Immature natural killer cell (primary cell): Measurements from ENCODE around the gene RAB7A. TPM values are rescaled to one million over a fixed set of nuclear protein-coding genes. Genes with fewer than 3 reads are reported as not detected.
A peak's percentile ranks its signal among the peaks of the same experiment; 100 is the strongest.

ENCODE experiments used
- DNase-seq, 3 donors: peaks; one replicate each; pipeline ENCODE4 v3.0.0; 2022; ENCODE audit warnings: mixed read lengths in 1 of 3
- H3K27ac Mint-ChIP-seq, 6 donors: one replicate each; pipeline ENCODE4 v1.8.0; 2020; ENCODE audit warnings: mixed read lengths in 6 of 6, mild to moderate bottlenecking in 5 of 6, inconsistent platforms in 4 of 6, moderate library complexity in 3 of 6
- H3K27me3 Mint-ChIP-seq, 3 donors: one replicate each; pipeline ENCODE4 v1.8.0; 2020 to 2021; ENCODE audit warnings: low read depth in 3 of 3, mild to moderate bottlenecking in 3 of 3, mixed read lengths in 3 of 3, moderate library complexity in 3 of 3, inconsistent platforms in 1 of 3
- H3K36me3 Mint-ChIP-seq, 3 donors: one replicate each; pipeline ENCODE4 v1.8.0; 2020; ENCODE audit warnings: mixed read lengths in 3 of 3, inconsistent platforms in 2 of 3, mild to moderate bottlenecking in 2 of 3
- H3K4me1 Mint-ChIP-seq, 2 donors: one replicate each; pipeline ENCODE4 v1.8.0; 2020; ENCODE audit warnings: inconsistent platforms in 2 of 2, mild to moderate bottlenecking in 2 of 2, mixed read lengths in 2 of 2, moderate library complexity in 1 of 2
- H3K4me3 Mint-ChIP-seq, 5 donors: one replicate each; pipeline ENCODE4 v1.8.0; 2020; ENCODE audit warnings: mild to moderate bottlenecking in 5 of 5, mixed read lengths in 5 of 5, inconsistent platforms in 3 of 5, moderate library complexity in 3 of 5
- H3K9me3 Mint-ChIP-seq, 6 donors: one replicate each; pipeline ENCODE4 v1.8.0; 2020; ENCODE audit warnings: mild to moderate bottlenecking in 6 of 6, mixed read lengths in 6 of 6, inconsistent platforms in 4 of 6, moderate library complexity in 3 of 6
- polyA plus RNA-seq, 3 donors: library from polyadenylated mRNA; unstranded; fragments of 300-500 nt; fragmentation: Illumina TruSeq; gene quantifications; one replicate each; pipeline ENCODE4 v1.2.3, GENCODE V29; 2021

RAB7A gene
- polyA plus RNA-seq, 3 donors from 2014 or later = 201 to 313 (median 244) TPM

DNA sequence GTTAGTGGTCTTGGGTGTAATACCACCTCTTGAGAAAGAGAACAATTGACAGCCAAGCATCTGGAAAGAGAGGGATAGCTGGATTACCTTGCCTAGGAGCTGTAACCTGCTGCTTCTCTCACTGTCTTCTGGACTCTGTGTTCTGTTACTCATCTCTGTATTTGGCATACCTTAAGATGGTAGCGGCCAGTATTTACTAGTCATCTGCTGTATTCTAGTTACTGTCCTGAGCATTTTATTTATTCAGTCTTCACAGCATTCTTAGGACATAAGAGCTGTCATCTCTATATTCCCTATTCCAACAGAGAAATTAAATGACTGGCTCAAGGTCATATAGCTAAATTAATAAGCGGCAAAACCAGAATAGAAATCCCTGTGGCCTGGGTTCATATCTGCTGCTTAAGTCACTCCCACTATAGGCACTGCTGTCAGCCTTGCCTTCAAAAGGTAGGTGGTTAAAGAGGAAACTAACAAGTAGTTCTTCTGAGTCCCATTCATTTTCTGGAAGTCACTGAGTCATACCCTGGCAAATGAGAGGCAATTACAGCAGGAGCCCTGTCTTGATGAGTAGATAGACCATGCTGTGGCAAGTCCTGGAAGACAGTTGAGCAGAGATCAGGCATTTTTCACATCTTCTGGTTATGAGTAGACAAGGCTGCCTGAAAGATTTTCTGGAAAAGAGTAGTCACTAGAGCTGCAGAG, 68.2 kb downstream of the RAB7A start:
- no peaks in the 10 kb centered on the region for H3K9me3 Mint-ChIP-seq
- peak overlapping the region; percentile 30 to 83 (median 74) for H3K27ac Mint-ChIP-seq
- H3K4me1 Mint-ChIP-seq = peaks cover 47 to 51% of the 10 kb centered on the region in 2 donors
- no peak for DNase-seq
- peaks cover 0 to 3% (median under 1%) of the 10 kb centered on the region in 3 donors for H3K27me3 Mint-ChIP-seq
- H3K36me3 Mint-ChIP-seq = peaks cover 8 to 24% (median 19%) of the 10 kb centered on the region in 3 donors
- no peak overlapping the region for H3K4me3 Mint-ChIP-seq

DNA sequence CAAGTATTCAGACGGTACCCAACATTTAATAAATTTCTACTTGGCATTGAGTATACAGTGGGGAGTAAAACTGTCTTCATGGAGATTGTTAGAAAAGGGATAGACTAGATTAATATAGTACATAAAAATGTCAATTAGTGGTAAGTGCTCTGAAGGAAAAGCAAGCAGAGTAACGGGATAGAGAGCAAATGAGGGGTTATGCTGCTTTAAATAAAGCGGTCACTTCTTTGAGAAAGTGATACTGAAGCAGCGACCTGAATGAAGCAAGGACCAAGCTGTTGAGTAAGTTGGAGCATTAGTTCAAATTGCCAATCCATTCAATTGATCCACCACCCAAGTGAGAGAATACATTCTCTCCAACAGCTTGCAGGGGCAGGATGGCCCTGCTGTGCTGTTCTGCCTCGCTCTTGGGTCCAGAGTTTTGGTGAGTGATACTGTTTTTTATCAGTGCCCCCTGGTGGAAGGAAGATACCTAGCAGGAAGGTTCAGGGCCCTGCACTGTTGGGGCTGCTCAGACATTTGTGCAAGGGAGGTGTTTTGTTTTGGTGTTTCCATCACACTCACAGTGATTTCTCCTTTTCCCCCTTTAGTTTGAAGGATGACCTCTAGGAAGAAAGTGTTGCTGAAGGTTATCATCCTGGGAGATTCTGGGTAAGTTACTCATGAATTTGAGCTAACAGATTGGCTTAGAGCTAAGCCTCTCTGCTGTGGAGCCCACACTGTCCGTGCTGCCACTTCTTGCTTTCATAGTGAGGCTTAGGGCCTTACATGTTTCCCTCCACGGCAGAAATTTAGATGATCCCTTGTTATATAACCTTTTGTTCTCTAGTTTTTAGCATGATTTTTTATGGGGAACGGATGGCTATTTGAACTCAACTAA, 69.0 kb downstream of the RAB7A start:
- H3K27me3 Mint-ChIP-seq = peaks cover 0 to 3% (median 0%) of the 10 kb centered on the region in 3 donors
- peak; percentile 69 to 74 (median 70) for DNase-seq
- H3K9me3 Mint-ChIP-seq = no peaks in the 10 kb centered on the region
- H3K36me3 Mint-ChIP-seq = peaks cover 13 to 31% (median 25%) of the 10 kb centered on the region in 3 donors
- peak overlapping the region; percentile 30 to 83 (median 78) for H3K27ac Mint-ChIP-seq
- H3K4me3 Mint-ChIP-seq = no peak overlapping the region
- peaks cover 40 to 51% of the 10 kb centered on the region in 2 donors for H3K4me1 Mint-ChIP-seq

DNA sequence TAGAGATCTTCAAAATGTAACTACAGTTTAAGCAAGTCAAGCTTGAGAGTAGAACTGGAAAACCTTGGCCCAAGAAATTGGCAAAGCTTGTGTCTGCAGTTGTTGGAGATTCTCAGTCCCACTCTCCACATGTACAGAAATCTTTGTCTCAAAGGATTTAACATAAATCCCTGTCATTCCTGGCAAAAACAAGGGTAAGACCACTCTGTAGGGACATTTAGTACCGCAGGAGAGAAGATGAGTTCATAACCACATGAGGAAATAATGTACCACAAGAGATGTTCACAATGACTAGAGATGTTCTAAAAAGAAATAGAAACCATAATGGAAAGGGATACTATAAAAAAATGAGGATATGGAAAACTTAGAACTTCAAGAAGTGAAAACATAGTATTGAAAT, 73.7 kb downstream of the RAB7A start:
- Mint-ChIP-seq H3K4me1 (peaks cover 34 to 46% of the 10 kb centered on the region in 2 donors), H3K27ac (peak overlapping the region in 4 of 6 donors; percentile 8 to 68 (median 50)), H3K9me3 (no peaks in the 10 kb centered on the region), H3K36me3 (peaks cover 13 to 31% (median 25%) of the 10 kb centered on the region in 3 donors), H3K4me3 (no peak overlapping the region), H3K27me3 (peaks cover 0 to 3% (median 0%) of the 10 kb centered on the region in 3 donors)
- no peak for DNase-seq

DNA sequence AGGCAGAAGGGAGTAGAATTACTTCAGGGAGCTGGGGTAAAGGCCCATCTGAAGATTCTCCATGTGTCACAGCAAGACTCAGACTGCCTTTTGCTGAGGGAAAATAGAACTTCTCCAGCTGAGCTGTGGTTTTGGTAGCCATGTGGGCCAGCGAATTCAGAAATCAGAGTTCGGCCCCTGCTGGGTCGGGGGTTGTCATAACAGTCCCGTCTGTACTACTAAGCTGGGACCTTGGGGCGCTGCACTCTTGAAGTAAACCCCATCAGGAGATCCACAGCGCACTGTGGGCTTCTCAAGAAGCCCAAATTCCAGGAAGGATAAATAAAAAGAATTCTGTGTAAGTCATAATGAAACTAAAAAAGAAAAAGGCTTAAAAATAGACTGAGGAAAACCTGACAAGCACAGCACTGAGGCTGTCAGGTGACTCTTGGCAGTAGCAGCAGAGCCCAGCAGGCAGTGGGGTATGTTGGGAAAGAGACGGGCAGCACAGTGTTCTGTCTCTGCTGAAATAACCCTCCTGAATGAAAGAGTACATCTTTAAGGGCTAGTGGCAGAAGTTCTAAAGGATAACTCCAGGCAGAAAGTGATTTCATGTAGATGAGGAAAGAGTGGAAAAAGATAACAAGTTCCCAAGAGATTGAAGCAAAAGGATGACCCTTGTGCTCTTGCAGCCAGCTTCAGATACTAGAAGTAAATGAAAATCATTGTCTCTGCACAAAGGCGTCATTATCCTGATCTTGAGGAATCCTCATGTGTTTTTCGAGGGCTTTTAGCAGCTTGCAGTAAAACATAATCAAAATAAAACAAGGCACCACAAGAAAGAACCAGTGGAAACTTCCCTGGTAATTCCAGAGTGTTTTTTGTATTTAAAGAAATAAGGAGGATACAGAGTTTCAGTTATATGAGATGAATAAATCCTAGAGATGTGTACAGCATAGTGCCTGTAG, 74.5 kb downstream of the RAB7A start:
- H3K4me1 Mint-ChIP-seq = peaks cover 34 to 46% of the 10 kb centered on the region in 2 donors
- H3K9me3 Mint-ChIP-seq = no peaks in the 10 kb centered on the region
- H3K36me3 Mint-ChIP-seq = peaks cover 13 to 28% (median 25%) of the 10 kb centered on the region in 3 donors
- H3K4me3 Mint-ChIP-seq = no peak overlapping the region
- no peak for DNase-seq
- H3K27ac Mint-ChIP-seq = peak overlapping the region in 5 of 6 donors; percentile 8 to 65 (median 58)
- H3K27me3 Mint-ChIP-seq = peaks cover 0 to 3% (median 0%) of the 10 kb centered on the region in 3 donors

DNA sequence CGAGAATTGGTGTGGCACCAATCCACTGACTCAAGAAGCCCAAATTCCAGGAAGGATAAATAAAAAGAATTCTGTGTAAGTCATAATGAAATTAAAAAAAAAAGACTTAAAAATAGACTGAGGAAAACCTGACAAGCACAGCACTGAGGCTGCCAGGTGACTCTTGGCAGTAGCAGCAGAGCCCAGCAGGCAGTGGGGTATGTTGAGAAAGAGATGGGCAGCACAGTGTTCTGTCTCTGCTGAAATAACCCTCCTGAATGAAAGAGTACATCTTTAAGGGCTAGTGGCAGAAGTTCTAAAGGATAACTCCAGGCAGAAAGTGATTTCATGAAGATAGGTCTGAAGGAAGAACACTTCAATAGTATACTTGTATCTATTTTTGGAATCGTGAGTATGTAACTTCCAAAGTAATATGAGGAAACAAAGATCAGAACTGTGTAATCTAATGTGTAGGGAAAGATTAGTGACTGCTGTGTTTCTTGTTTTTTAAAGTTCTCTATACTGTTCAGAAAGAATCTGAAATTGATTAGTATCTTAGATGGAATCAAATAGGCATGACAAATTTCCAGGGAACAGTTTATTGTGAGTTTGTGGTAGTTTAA, 75.9 kb downstream of the RAB7A start:
- Mint-ChIP-seq H3K9me3 (no peaks in the 10 kb centered on the region), H3K27ac (peak overlapping the region; percentile 25 to 82 (median 58)), H3K27me3 (no peaks in the 10 kb centered on the region), H3K4me1 (peaks cover 35 to 60% of the 10 kb centered on the region in 2 donors), H3K4me3 (peak overlapping the region in 1 of 5 donors; percentile 12), H3K36me3 (peaks cover 13 to 36% (median 25%) of the 10 kb centered on the region in 3 donors)
- no peak for DNase-seq

DNA sequence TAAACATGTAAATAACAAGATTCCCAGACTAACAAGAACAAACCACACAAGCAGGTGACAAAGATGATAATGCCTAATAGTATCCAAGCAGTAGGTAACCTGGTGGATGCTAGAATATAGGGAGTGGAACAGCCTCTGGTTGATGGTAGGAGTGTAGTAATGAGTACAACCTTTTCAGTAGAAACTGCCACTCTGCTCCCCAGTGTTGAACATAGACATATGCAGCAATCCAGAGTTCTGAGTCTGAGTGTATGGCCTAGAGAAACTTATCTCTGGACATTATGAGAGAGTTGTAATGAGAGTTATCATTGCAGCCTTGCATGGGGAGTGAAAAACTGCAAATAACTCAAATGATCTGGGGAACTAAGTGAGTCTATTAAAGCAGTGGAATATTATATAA, 77.3 kb downstream of the RAB7A start:
- Mint-ChIP-seq H3K27me3 (no peaks in the 10 kb centered on the region), H3K27ac (peak overlapping the region; percentile 88 to 95 (median 92)), H3K9me3 (no peaks in the 10 kb centered on the region), H3K4me3 (peak overlapping the region; percentile 82 to 87 (median 85)), H3K4me1 (peaks cover 35 to 64% of the 10 kb centered on the region in 2 donors), H3K36me3 (peaks cover 11 to 33% (median 17%) of the 10 kb centered on the region in 3 donors)
- DNase-seq = no peak

DNA sequence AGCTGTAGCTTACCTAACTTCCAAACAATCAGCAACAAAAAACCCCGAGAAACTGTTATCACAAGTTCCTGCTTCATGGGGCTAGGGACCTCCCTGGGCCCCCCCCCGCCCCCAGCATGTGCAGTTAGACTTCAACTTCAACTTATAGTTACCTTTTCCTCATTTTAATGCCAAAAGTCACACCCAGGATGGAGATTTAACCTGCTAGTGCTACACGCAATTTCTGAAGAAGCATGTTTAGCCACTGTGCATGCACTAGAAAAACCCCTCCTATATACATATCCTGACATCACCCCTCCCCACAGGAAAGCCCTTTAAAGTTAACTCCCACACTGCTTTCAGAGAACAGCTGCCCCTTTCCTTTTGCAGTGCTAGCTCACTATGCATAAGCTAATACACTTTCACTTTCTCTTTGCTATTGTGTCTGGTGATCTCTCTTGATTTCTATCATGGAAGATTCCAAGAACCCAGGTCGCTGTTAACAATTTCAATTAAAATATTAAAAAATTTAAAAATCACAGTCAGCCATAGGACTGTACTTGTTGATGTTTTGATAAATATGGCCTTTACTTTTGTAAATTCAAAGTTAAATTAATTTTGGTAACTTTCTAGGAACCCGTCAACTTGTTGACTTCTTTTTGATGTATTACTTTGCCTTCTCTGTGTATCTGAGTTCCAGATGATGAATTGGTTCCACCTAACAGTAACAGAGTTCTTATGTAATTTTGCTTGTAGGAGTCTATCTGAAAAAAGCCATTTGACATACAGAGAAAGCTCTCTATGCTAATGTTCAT, 78.2 kb downstream of the RAB7A start:
- H3K27me3 Mint-ChIP-seq = no peaks in the 10 kb centered on the region
- no peaks in the 10 kb centered on the region for H3K9me3 Mint-ChIP-seq
- H3K27ac Mint-ChIP-seq = peak overlapping the region; percentile 88 to 95 (median 92)
- DNase-seq = peak; percentile 61 to 70 (median 68)
- H3K4me3 Mint-ChIP-seq = peak overlapping the region; percentile 82 to 87 (median 85)
- peaks cover 5 to 30% (median 13%) of the 10 kb centered on the region in 3 donors for H3K36me3 Mint-ChIP-seq
- peaks cover 35 to 64% of the 10 kb centered on the region in 2 donors for H3K4me1 Mint-ChIP-seq

DNA sequence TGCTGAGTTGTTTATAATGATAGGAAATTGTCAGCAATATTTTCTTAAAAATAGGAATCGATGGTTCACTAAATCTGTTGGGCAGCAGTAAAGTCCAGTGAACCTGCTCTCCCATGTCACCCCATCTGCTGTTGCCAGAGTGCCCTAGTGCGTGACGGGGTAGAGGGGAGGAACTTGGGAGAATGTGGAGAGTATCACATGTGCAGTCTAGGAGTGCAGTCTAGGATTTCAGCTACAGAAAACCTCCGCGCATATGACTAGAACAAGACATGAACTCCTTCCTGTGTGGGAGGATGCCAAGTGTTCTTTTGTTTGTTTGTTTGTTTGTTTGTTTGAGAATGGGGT, 78.8 kb downstream of the RAB7A start:
- Mint-ChIP-seq H3K4me1 (peaks cover 35 to 60% of the 10 kb centered on the region in 2 donors), H3K27ac (peak overlapping the region; percentile 88 to 95 (median 92)), H3K9me3 (no peaks in the 10 kb centered on the region), H3K27me3 (no peaks in the 10 kb centered on the region), H3K36me3 (peaks cover 2 to 27% (median 13%) of the 10 kb centered on the region in 3 donors), H3K4me3 (peak overlapping the region; percentile 82 to 87 (median 85))
- DNase-seq = no peak

DNA sequence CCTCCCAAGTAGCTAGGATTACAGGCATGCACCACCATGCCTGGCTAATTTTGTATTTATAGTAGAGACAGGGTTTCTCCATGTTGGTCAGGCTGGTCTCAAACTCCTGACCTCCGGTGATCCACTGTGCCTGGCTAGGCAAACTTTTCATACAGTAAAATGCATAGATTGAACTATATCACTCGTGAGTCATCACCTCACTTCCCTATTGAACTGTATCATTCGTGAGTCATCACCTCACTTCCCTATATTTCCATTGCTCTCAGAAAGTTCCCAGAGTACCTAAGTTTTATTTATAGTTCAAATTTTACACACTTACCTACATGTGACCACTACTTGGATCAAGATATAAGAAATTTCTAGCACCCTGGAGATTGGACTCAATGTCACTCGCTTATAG, 79.8 kb downstream of the RAB7A start:
- Mint-ChIP-seq H3K27me3 (peaks cover 0 to 4% (median 0%) of the 10 kb centered on the region in 3 donors), H3K36me3 (peaks cover 0 to 29% (median 11%) of the 10 kb centered on the region in 3 donors), H3K4me3 (peak overlapping the region in 3 of 5 donors; percentile 12 to 83 (median 29)), H3K27ac (peak overlapping the region; percentile 65 to 95 (median 92)), H3K4me1 (peaks cover 35 to 57% of the 10 kb centered on the region in 2 donors), H3K9me3 (no peaks in the 10 kb centered on the region)
- DNase-seq = no peak

DNA sequence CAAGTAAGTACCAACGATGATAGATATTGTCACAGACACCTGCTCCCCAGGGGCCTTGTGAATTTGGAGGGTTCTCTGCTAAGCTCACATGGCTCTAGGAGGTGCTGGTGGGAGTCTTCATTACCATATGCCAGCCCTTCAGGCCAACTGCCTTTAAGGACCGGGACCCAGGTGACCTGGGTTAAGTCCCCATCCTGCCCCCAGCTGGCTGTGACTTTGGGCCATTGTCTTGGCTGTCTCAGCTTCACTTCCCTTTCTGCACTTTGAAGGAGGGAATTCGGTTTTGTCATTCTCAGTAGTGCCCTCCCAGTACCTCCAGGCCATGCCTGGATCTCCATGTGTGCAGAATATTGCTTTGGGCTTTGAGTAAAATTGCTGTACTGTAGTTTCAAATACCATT, 80.6 kb downstream of the RAB7A start:
- no peak overlapping the region for H3K4me3 Mint-ChIP-seq
- no peaks in the 10 kb centered on the region for H3K9me3 Mint-ChIP-seq
- peaks cover 4 to 35% (median 15%) of the 10 kb centered on the region in 3 donors for H3K36me3 Mint-ChIP-seq
- peaks cover 0 to 7% (median 0%) of the 10 kb centered on the region in 3 donors for H3K27me3 Mint-ChIP-seq
- peak overlapping the region; percentile 68 to 95 (median 90) for H3K27ac Mint-ChIP-seq
- H3K4me1 Mint-ChIP-seq = peaks cover 33 to 51% of the 10 kb centered on the region in 2 donors
- DNase-seq = no peak

DNA sequence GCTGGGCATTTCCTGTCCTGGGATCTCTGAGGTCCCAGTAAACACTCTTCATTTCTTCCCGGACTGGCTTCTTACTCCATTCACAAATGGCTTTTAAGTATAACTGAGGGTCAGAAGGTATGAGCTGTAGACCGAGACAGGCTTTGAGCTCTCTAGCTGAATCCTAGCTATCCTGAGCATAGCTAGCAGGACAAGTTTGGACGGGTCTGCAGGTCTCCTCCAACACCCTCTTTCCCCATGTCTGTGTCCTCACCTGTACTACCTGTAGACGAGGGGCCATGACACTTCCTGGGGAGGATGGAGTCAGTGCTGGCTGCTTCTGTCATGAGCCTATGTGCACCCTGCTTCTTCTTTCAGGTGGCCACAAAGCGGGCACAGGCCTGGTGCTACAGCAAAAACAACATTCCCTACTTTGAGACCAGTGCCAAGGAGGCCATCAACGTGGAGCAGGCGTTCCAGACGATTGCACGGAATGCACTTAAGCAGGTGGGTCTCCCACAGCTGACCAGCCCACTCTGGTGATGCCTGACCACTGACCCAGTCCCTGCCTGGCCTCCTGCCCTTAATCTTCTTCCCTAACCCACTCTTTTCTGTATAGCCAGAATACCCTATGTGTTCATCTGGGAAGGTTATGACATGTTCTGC, 81.3 kb downstream of the RAB7A start:
- peaks cover 0 to 8% (median 0%) of the 10 kb centered on the region in 3 donors for H3K27me3 Mint-ChIP-seq
- H3K4me1 Mint-ChIP-seq = peaks cover 28 to 43% of the 10 kb centered on the region in 2 donors
- no peaks in the 10 kb centered on the region for H3K9me3 Mint-ChIP-seq
- peak overlapping the region in 5 of 6 donors; percentile 47 to 95 (median 68) for H3K27ac Mint-ChIP-seq
- no peak overlapping the region for H3K4me3 Mint-ChIP-seq
- no peak for DNase-seq
- peaks cover 4 to 40% (median 15%) of the 10 kb centered on the region in 3 donors for H3K36me3 Mint-ChIP-seq
